ENCODE measurements around the gene NT5C1A. TPM values are rescaled to one million over a fixed set of nuclear protein-coding genes. Genes with fewer than 3 reads are reported as not detected.

NT5C1A gene
- total RNA-seq, 1 donor from 2014 or later, result not detected

GRCh38 chr1:39650431-39650830 is 21.5 kb downstream of the NT5C1A start:
- Mint-ChIP-seq H3K27ac (no peak overlapping the region), H3K4me3 (no peak overlapping the region), H3K4me1 (ENCODE audit: unreplicated experiment) (peaks cover 13% of the 10 kb centered on the region), H3K27me3 (peaks cover 23% of the 10 kb centered on the region), H3K9me3 (no peaks in the 10 kb centered on the region), H3K36me3 (no peaks in the 10 kb centered on the region)
- TF ChIP-seq CTCF (conservative IDR thresholded peaks at IDR 0.05), result no peak
- DNase-seq (ENCODE audit: extremely low spot score, unreplicated experiment), result no peak

- Mint-ChIP-seq H3K27me3 (peaks cover 25% of the 10 kb centered on the region), H3K4me1 (ENCODE audit: unreplicated experiment) (peaks cover 17% of the 10 kb centered on the region), H3K9me3 (no peaks in the 10 kb centered on the region), H3K27ac (no peak overlapping the region), H3K36me3 (no peaks in the 10 kb centered on the region), H3K4me3 (no peak overlapping the region)
- DNase-seq (ENCODE audit: extremely low spot score, unreplicated experiment), result no peak
- no peak for TF ChIP-seq CTCF (conservative IDR thresholded peaks at IDR 0.05)
Measured at GRCh38 chr1:39649636-39650185, 22.2 kb downstream of the NT5C1A start.

- Mint-ChIP-seq H3K36me3 (no peaks in the 10 kb centered on the region), H3K9me3 (no peaks in the 10 kb centered on the region), H3K27me3 (peaks cover 23% of the 10 kb centered on the region), H3K27ac (no peak overlapping the region), H3K4me1 (ENCODE audit: unreplicated experiment) (peaks cover 17% of the 10 kb centered on the region), H3K4me3 (no peak overlapping the region)
- no peak for DNase-seq (ENCODE audit: extremely low spot score, unreplicated experiment)
- TF ChIP-seq CTCF (conservative IDR thresholded peaks at IDR 0.05), result no peak
Measured at GRCh38 chr1:39648496-39648895, 23.4 kb downstream of the NT5C1A start.

- H3K27ac Mint-ChIP-seq, result peak overlapping the region; percentile 61
- no peak overlapping the region for H3K4me3 Mint-ChIP-seq
- no peak for TF ChIP-seq CTCF (conservative IDR thresholded peaks at IDR 0.05)
- peaks cover 26% of the 10 kb centered on the region for H3K27me3 Mint-ChIP-seq
- H3K36me3 Mint-ChIP-seq, result no peaks in the 10 kb centered on the region
- peaks cover 17% of the 10 kb centered on the region for H3K4me1 Mint-ChIP-seq (ENCODE audit: unreplicated experiment)
- no peak for DNase-seq (ENCODE audit: extremely low spot score, unreplicated experiment)
- no peaks in the 10 kb centered on the region for H3K9me3 Mint-ChIP-seq
Measured at GRCh38 chr1:39647247-39647646, 24.7 kb downstream of the NT5C1A start.

GRCh38 chr1:39646232-39647081 is 25.4 kb downstream of the NT5C1A start:
- Mint-ChIP-seq H3K36me3 (no peaks in the 10 kb centered on the region), H3K27me3 (peaks cover 26% of the 10 kb centered on the region), H3K4me1 (ENCODE audit: unreplicated experiment) (peaks cover 17% of the 10 kb centered on the region), H3K4me3 (peak overlapping the region; percentile 51), H3K27ac (peak overlapping the region; percentile 63), H3K9me3 (no peaks in the 10 kb centered on the region)
- TF ChIP-seq CTCF (conservative IDR thresholded peaks at IDR 0.05), result no peak
- DNase-seq (ENCODE audit: extremely low spot score, unreplicated experiment), result peak; percentile 77
